Sigmoid colon (tissue), 7 donors: ENCODE results near the gene NUP54. TPM values are rescaled to one million over a fixed set of nuclear protein-coding genes. Genes with fewer than 3 reads are reported as not detected.

Experiments used
- DNase-seq: peaks from one replicate; pipeline ENCODE4 v3.0.0-alpha.2; 2019
- H3K27ac ChIP-seq, 4 donors: fragments of 200-600 bp; sonication (generic); one replicate each; pipeline ENCODE4 v1.5.1; 2016 to 2019; ENCODE audit warnings: mild to moderate bottlenecking in 1 of 4
- H3K27me3 ChIP-seq, 3 donors: fragments of 200-600 bp; sonication (generic); one replicate each; pipeline ENCODE4 v1.5.1; 2019; ENCODE audit warnings: mild to moderate bottlenecking in 1 of 3
- H3K36me3 ChIP-seq, 4 donors: fragments of 200-600 bp; sonication (generic); one replicate each; pipeline ENCODE4 v1.5.1; 2016 to 2019
- H3K4me1 ChIP-seq, 4 donors: fragments of 200-600 bp; sonication (generic); one replicate each; pipeline ENCODE4 v1.5.1; 2017 to 2019
- H3K4me3 ChIP-seq, 4 donors: fragments of 200-600 bp; sonication (generic); one replicate each; pipeline ENCODE4 v1.5.1; 2017 to 2019; ENCODE audit warnings: mild to moderate bottlenecking in 2 of 4, moderate library complexity in 1 of 4
- H3K9me3 ChIP-seq, 4 donors: fragments of 200-600 bp in 3 of 4; sonication (generic) in 3 of 4; one replicate each; pipeline versions ENCODE4 v1.5.1 to v1.6.1; 2013 to 2019
- EP300 ChIP-seq, 4 donors: sonication (generic); formaldehyde crosslinking; IDR thresholded peaks; one replicate each; pipeline ENCODE4 v1.6.1; 2017; ENCODE audit warnings: antibody characterized with exemption in 4 of 4
- POLR2A ChIP-seq, 2 donors: fragments of 450-650 bp; IDR thresholded peaks; one replicate each; pipeline ENCODE4 v1.6.1; 2016; ENCODE audit warnings: antibody characterized with exemption in 2 of 2, mild to moderate bottlenecking in 2 of 2, moderate library complexity in 2 of 2
- POLR2AphosphoS5 ChIP-seq, 4 donors: sonication (generic); formaldehyde crosslinking; IDR thresholded peaks; one replicate each; pipeline ENCODE4 v1.6.1; 2017; ENCODE audit warnings: antibody characterized with exemption in 4 of 4
- WGBS, 2 donors: extraction: QIAGEN DNeasy Blood & Tissue Kit; methylation state at CpG; one replicate each; pipeline ENCODE4 v1.1.7; 2013; 5-methylcytosine and 5-hydroxymethylcytosine counted together
- intact Hi-C: fragments of 100-400 bp; cut with DNase I; formaldehyde crosslinking; loops from one replicate; pipeline ENCODE4 v1.15.1; 2023
- polyA plus RNA-seq, 3 donors: library from polyadenylated mRNA; stranded (reverse); fragments of 200-250 nt; gene quantifications; one replicate each; pipeline ENCODE4 v1.2.3, GENCODE V29; 2013
- total RNA-seq, 4 donors: library from RNA; depleted of rRNA; stranded (reverse); fragments of >200 nt; gene quantifications; one replicate each; pipeline ENCODE4 v1.1.0, GENCODE V29; 2016
- TF ChIP-seq, protein P1 (sequence below), 4 experiments: fragments of 450-650 bp in 3 of 4; fragments of 200-600 bp in 1 of 4; IDR thresholded peaks; one replicate each; pipeline ENCODE4 v1.5.1; 2016 to 2019; ENCODE audit warnings: antibody characterized with exemption in 4 of 4, mild to moderate bottlenecking in 3 of 4, moderate library complexity in 2 of 4
- donor health status: healthy with polysubstance abuse.
- donor health status: Bipolar disorder and iron deficiency.
- donor health status: healthy.

The NUP54 gene
- total and polyA plus RNA-seq, 7 donors, result 16.6 to 57.9 (median 38.0) TPM

- H3K27ac ChIP-seq, result no peak overlapping the region
- 92 to 93% methylated on average over 2 of the region's 2 CpGs for WGBS, 2 donors
- H3K9me3 ChIP-seq, result no peaks in the 10 kb centered on the region
- intact Hi-C loops, result no loop called here
- H3K27me3 ChIP-seq, result no peaks in the 10 kb centered on the region
- peaks cover 0 to 5% (median 0%) of the 10 kb centered on the region in 4 donors for H3K4me1 ChIP-seq
- DNase-seq, result no peak
- no peaks in the 10 kb centered on the region for H3K36me3 ChIP-seq
- no peak overlapping the region for H3K4me3 ChIP-seq
- TF ChIP-seq EP300 (IDR thresholded peaks at IDR 0.05), result no peak
- TF ChIP-seq, protein P1, sequence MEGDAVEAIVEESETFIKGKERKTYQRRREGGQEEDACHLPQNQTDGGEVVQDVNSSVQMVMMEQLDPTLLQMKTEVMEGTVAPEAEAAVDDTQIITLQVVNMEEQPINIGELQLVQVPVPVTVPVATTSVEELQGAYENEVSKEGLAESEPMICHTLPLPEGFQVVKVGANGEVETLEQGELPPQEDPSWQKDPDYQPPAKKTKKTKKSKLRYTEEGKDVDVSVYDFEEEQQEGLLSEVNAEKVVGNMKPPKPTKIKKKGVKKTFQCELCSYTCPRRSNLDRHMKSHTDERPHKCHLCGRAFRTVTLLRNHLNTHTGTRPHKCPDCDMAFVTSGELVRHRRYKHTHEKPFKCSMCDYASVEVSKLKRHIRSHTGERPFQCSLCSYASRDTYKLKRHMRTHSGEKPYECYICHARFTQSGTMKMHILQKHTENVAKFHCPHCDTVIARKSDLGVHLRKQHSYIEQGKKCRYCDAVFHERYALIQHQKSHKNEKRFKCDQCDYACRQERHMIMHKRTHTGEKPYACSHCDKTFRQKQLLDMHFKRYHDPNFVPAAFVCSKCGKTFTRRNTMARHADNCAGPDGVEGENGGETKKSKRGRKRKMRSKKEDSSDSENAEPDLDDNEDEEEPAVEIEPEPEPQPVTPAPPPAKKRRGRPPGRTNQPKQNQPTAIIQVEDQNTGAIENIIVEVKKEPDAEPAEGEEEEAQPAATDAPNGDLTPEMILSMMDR (IDR thresholded peaks at IDR 0.05), result no peak
Measured at GRCh38 chr4:76091052-76091451, 57.1 kb downstream of the NUP54 start.

DNA sequence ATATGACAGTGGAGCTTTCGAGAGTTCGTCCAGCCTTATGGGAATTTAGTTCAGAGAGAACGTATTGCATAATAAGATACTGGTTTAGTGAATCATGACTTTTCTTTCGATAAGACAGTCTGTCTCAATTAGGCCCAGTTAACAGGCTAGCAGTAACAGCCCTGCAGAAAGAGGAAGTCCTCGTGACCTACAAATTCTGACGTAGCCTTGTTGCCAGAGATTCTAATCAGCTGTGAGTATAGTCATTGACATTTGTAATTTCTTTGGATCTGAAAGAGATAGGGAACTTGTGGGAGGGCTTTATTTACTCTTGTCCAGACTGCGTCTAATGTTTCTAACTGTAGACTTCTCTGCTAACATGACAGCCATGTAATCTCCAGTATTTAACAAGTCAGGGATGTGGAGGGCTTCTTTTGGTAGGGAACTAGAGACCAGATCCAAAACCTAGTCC is 57.9 kb downstream of the NUP54 start:
- H3K36me3 ChIP-seq, result no peaks in the 10 kb centered on the region
- H3K9me3 ChIP-seq, result no peaks in the 10 kb centered on the region
- peak in 1 of 4 donors; percentile 17 for TF ChIP-seq POLR2AphosphoS5 (IDR thresholded peaks at IDR 0.05)
- TF ChIP-seq EP300 (IDR thresholded peaks at IDR 0.05), result no peak
- no peaks in the 10 kb centered on the region for H3K27me3 ChIP-seq
- H3K4me3 ChIP-seq, result no peak overlapping the region
- peaks cover 0 to 5% (median 0%) of the 10 kb centered on the region in 4 donors for H3K4me1 ChIP-seq
- no peak overlapping the region for H3K27ac ChIP-seq
- 41 to 61% methylated on average over 7 of the region's 7 CpGs for WGBS, 2 donors
- no peak for DNase-seq
- intact Hi-C loops, result no loop called here

GRCh38 chr4:76088719-76089118 is 59.5 kb downstream of the NUP54 start:
- no peak overlapping the region for H3K4me3 ChIP-seq
- WGBS, 2 donors, result 92 to 94% methylated on average over 2 of the region's 2 CpGs
- H3K27me3 ChIP-seq, result no peaks in the 10 kb centered on the region
- DNase-seq, result no peak
- H3K9me3 ChIP-seq, result no peaks in the 10 kb centered on the region
- no peaks in the 10 kb centered on the region for H3K36me3 ChIP-seq
- peaks cover 0 to 5% (median 0%) of the 10 kb centered on the region in 4 donors for H3K4me1 ChIP-seq
- intact Hi-C loops, result no loop called here
- TF ChIP-seq POLR2A (IDR thresholded peaks at IDR 0.05) (no peak), EP300 (IDR thresholded peaks at IDR 0.05) (no peak), POLR2AphosphoS5 (IDR thresholded peaks at IDR 0.05) (no peak)
- TF ChIP-seq, protein P1 (IDR thresholded peaks at IDR 0.05), result no peak
- no peak overlapping the region for H3K27ac ChIP-seq

- no peak overlapping the region for H3K27ac ChIP-seq
- TF ChIP-seq, protein P1 (IDR thresholded peaks at IDR 0.05), result peak in 3 of 4 experiments; percentile 27 to 48 (median 45)
- no peak for TF ChIP-seq POLR2AphosphoS5 (IDR thresholded peaks at IDR 0.05)
- no peak for DNase-seq
- H3K27me3 ChIP-seq, result no peaks in the 10 kb centered on the region
- no peaks in the 10 kb centered on the region for H3K9me3 ChIP-seq
- intact Hi-C loops, result loop anchor here (1.0 to 2.0 kb wide), 2 partner anchors 20 to 91 kb away; no protein-coding TSS in a partner anchor
- no peaks in the 10 kb centered on the region for H3K36me3 ChIP-seq
- WGBS, 2 donors, result 24 to 46% methylated on average over 13 of the region's 13 CpGs
- H3K4me1 ChIP-seq, result peaks cover 0 to 5% (median 0%) of the 10 kb centered on the region in 4 donors
- H3K4me3 ChIP-seq, result peak overlapping the region in 1 of 4 donors; percentile 9
Measured at GRCh38 chr4:76087007-76087769, 61.0 kb downstream of the NUP54 start.

- TF ChIP-seq EP300 (IDR thresholded peaks at IDR 0.05) (no peak), POLR2AphosphoS5 (IDR thresholded peaks at IDR 0.05) (no peak), POLR2A (IDR thresholded peaks at IDR 0.05) (no peak)
- TF ChIP-seq, protein P1 (IDR thresholded peaks at IDR 0.05), result no peak
- intact Hi-C loops, result no loop called here
- no peak for DNase-seq
- H3K4me3 ChIP-seq, result no peak overlapping the region
- H3K27ac ChIP-seq, result no peak overlapping the region
- 88% methylated on average over 1 of the region's 1 CpG for WGBS, 2 donors
- H3K27me3 ChIP-seq, result no peaks in the 10 kb centered on the region
- no peaks in the 10 kb centered on the region for H3K9me3 ChIP-seq
- H3K4me1 ChIP-seq, result peaks cover 0 to 5% (median 0%) of the 10 kb centered on the region in 4 donors
- no peaks in the 10 kb centered on the region for H3K36me3 ChIP-seq
Measured at GRCh38 chr4:76084542-76084941, 63.7 kb downstream of the NUP54 start.
